ENCODE data around the gene DNAJC12.

DNA sequence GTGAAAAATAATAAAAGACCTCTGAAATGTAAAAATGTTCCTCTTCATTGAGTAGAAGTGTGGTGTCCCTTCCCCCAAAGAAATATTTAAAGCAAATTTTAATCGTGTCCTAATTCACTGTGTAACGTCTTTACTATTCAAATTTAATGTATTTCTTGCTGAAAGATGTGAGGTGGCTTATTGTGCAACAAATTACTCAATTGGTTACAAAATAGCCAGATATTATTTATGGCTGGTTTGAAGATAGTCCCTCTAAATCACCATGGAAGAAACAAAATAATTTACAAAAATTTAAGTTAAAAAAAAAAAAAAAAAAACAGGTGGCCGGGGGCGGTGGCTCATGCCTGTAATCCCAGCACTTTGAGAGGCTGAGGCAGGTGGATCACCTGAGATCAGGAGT lies 43.7 kb downstream of the DNAJC12 start:
- TF ChIP-seq POLR2A (IDR thresholded peaks at IDR 0.05), result no peak
- TF ChIP-seq, protein P1, sequence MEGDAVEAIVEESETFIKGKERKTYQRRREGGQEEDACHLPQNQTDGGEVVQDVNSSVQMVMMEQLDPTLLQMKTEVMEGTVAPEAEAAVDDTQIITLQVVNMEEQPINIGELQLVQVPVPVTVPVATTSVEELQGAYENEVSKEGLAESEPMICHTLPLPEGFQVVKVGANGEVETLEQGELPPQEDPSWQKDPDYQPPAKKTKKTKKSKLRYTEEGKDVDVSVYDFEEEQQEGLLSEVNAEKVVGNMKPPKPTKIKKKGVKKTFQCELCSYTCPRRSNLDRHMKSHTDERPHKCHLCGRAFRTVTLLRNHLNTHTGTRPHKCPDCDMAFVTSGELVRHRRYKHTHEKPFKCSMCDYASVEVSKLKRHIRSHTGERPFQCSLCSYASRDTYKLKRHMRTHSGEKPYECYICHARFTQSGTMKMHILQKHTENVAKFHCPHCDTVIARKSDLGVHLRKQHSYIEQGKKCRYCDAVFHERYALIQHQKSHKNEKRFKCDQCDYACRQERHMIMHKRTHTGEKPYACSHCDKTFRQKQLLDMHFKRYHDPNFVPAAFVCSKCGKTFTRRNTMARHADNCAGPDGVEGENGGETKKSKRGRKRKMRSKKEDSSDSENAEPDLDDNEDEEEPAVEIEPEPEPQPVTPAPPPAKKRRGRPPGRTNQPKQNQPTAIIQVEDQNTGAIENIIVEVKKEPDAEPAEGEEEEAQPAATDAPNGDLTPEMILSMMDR (IDR thresholded peaks at IDR 0.05 in 4 of 5, conservative IDR thresholded peaks at IDR 0.05 in 1 of 5), result no peak
